Hypothalamus (tissue), 51 donors: ENCODE results near the gene MAJIN.

Experiments
- DNase-seq, 51 donors: peaks; one replicate each; lab custom pipeline; 2025; lab: John Stamatoyannopoulos, UW

MAJIN gene

DNA sequence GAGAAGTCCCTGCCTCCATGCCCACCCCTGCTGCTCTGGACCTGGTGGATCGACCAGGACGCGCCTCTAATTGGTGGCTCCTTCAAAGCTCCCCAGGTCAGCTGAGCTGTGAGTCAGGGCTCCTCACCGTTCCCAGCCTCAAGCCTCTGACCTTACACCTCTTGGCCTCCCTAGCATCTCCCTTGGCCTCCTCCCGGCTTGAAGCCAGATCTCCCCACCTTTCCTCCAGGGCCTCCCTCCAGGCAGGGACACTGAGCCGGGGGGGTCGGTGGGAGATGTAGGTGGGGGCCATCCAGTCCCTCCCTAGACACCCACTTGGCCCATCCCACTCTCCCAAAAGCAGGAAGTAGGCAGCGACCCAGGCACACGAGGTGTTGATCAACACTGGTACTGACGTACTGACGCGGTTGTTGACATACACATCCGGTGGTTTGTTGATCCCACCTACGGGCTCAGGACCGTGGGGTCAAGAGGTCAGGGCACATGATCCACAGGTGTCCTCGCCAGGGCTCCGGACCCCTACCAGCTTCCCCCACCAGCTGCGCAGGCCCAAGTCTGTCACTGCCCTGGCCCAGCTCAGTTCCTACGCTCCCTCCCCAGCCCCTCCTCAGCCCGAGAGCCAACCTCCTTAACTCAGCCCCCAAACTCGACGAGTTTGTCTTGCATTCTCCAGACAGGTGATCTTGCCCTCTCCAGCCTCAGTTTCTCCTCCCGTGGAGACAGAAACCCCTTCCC, 55.7 kb downstream of the MAJIN start:
- DNase-seq: peak in 3 of 51 donors; percentile 12 to 17 (median 12)

DNA sequence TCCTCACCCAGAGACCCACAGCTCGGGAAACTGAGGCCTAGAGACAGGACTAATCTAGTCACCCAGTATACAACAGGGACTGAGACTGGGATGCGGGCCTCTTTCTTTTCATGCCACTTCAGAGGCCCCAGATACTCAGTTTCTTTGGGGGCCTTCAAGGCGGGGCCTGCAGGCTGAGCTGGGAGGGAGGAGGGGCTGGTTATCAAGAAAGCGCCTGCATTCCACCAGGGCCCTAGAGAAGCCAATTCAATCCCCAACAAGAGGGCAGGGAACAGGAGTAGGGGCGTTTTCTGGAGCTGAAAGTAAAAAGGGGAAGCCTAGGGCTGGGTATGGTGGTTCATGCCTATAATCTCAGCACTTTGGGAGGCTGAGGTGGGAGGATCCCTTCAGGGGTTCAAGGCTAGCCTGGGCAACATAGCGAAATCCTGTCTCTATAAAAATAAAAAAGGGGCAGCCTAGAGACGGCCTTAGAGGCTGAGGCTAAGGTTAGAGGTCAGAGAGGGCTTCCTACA, 56.5 kb downstream of the MAJIN start:
- no peak for DNase-seq

DNA sequence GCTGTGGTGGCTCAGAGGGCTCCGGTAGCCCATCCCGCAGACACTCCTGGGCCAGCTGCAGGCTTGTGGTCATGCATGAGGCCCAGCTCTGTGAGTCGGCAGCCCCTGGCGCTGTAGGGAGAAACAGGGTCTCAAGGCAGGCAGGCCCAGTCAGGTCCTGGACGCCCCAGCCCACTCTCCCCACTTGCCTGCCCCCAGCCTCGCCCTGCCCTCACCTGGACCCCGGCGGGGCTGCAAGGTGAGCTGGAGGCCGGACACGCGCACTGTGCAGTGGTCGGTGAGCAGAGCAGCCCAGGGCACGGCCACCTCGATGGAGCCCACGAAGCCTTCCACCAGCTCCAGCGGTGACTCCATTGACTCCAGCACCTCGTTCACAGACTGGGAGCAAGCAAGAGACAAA, 57.8 kb downstream of the MAJIN start:
- DNase-seq: no peak

DNA sequence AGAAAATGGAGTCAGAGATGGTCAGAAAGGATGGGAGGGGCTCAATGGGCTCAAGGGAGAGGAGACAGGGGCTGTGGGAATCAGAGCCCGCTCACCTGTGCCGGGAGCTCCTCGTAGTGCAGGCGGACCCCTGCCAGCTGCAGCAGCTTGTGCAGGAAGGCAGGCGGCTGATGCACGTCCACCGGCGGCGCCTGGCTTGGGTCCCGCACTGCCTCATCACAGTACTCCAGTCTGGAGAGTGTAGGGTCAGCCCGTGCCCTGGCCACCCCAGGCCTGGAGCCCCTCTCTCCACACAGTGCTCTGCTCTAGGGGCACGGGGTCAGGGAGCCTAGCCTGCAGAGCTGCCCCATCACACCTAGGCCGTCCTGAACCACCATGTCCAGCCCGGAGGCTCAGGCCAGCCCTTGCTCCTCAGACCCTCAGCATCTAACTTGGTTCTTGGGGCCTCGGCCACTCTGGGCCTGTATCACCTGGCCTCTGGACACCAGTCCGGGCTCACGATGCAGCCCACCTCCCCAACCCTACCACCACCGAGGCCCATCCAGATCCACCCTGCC, 58.7 kb downstream of the MAJIN start:
- DNase-seq: no peak

DNA sequence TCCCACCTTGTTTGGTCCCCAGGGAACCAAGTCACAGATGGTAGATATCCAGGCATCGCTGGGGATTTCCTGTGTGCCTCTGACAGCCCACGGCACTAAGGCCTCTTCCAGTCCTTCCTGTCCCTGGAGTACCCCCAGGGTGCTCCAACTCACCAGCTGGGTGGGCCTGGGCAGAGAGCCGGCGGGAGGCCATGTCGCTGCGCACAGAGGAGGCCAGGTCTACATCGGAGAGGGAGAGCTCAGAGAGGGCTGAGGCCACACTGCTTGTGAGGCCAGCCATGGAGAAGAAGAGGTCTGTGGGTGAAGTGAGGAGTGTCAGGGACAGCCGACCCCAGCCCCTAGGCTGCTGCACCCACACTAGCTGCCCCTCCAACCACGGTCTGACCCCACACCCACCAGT, 60.2 kb downstream of the MAJIN start:
- DNase-seq: no peak

DNA sequence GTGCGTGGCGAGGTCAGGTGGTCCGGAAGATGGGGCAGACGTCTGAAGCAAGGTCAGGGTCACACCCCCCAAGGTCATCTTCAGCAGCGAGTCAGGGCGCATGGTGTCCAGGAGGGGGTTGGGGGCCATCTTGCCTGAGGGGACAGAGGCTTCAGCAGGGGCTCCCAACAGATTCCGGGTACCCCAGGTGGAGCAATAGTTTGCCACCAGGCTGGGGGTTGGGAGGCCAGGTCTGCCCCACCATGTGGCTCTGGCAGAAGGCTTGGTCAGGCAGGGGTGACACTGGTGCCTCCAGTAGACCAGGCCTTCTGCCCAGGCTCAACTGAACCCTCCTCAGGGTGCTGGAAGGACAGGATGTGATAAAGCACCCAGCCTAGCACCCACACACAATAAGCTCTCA, 60.8 kb downstream of the MAJIN start:
- no peak for DNase-seq

DNA sequence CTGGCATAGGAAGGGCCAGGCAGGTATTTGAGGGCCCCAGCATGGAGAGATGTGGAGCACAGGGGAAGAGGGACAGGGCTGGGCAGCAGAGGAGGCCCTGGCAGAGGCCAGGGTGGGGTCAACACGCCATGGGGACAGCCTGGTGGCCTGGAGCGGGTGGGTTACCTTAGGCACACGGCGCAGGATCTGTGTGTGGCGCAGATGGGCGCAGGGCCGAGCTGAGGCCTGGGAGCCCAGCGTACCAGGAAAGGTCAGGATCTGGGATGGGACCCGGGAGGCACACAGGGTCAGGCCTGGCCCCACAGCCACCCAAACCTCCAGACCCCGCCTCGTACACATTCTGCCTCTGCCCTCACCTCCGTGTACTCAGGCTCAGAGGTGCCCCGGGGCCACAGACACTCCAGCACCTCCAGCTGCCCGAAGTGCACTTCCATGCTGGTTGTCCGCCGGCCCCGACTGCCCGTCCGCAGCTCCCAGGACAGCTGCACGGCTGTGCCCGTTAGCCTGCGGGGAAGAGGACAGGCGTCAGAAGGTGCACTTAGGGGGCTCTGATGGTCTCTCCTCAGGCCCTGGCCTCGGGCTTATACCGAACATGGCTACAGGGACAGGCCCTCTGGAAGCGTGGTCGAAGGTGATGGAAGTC, 61.3 kb downstream of the MAJIN start:
- DNase-seq: no peak

DNA sequence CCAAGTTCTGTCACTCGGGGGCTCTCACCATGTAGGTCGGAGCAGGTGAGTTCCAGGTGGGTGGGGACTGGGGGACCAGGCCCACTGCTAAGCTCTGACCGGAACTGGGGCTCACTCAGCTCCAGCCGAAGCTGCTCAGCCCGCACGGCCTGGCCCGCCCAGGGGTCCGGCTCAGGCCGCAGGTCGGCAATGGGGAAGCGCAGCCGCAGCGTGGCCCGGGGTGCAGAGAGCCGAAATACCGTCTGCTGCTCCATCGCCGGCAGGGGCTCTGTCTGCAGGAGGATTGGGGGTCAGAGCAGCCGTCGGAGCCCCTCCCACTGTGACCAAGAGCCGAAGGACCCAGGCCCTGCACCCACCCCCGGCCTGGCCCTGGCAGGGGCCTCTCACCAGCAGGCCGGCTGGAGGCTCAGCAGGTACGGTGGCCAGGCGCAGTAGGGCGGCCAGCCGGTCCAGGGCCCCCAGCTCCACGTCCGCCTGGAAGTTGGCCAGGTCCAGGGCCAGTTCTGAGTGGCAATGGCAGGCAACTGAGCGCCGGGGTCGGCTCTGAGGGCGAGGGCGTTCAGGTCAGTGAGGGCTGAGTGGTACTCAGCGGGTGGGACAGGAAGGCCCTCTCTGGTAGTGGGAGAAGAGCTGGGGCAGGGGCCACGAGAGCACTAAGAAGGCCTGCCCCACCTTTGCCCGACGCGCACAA, 62.1 kb downstream of the MAJIN start:
- no peak for DNase-seq

DNA sequence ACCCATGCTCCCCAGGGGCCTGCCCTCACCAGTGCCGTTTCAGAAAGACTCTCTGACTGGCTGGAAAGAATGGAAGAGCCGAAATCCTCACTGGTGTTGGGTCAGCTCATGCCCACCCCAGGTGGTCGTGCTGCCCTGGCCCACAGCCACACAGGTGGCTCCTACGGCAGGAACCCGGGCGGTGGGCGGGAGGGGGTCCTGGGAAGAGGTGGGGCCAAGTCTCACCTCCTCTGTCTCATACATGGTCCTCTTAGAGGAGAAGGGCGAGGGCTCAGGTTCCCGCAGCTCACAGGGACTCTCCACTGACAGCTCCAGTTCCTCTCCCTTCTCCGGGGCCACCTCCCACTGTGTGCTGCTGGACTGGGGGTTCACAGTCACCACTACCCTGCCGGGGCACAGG, 63.1 kb downstream of the MAJIN start:
- DNase-seq: no peak

DNA sequence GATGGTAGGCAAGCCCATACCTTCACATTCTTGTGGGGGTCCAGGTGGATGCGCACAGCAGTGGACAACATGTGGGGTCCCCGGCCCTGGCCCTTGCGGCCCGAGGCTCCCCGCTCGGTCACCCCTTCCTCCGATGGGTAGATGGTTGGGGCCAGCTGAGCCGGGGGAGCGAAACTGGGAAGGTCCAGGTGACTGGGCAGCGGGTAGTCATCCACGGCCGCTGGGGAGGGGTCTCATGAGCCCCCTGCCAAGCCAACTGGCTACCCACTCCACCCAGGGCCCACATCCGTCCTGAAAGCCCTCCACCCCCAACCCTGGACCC, 65.6 kb downstream of the MAJIN start:
- no peak for DNase-seq

DNA sequence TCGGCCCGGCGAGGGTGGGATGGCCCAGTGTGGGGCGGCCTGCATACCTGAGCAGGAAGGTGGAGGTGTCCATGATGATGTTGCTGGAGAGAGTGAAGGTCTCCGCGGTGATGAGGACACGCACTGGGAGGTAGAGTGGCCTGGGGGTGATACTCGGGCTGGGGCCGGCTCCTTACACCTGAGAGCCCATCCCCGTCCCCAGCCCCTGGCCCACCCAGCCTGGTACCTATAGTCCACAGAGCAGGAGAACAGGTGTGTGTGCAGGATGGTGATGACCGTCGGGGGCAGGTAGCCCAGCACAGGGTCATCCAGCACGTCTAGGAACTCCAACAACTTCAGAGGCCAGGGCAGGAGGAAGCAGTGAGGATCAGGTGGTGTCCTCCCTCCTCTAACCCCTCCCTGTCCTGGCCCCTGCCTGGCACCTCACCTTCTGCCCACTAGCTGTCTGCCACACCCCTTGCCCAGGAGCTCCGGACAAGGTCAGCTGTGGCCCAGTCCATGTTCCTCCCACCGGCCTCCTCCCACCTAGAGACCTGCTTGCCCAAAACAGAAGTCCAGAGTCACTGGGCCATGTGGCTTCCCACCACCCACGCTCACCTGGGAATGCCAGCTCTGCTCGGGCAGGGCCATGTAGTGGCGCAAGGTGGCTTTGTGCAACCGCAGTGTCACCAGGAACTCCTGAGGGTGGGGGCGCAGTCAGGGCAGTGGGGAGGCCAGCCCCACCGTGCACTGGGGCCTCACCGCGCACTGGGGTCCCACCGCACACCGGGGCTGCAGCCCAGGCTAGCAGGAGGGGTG, 66.2 kb downstream of the MAJIN start:
- DNase-seq: no peak

DNA sequence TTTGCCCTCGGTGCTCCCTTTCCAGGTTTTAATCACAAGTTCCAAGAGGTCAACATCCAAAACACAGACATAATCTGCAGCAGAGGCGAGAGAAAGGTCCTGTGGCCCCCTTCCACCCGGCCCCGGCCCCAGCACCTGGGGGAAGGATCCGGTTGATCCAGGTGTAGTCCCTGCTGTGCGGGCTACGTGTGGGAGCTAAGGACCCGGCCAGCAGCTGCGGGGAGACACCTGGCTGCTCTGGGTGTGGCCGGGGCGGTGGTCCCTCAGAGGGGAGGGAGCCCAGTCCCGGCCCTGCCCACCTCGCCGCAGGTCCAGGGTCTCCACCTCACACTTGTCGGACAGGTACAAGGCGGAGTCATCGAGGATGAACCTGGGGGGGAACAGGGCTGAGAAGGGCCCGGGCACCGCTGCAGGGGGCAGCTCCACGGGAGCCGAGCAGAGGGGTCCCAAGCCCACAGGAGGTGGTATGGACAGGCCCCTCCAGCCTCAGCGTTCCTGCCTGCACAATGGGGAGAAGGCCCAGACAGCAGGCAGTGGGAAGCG, 68.5 kb downstream of the MAJIN start:
- DNase-seq: no peak

DNA sequence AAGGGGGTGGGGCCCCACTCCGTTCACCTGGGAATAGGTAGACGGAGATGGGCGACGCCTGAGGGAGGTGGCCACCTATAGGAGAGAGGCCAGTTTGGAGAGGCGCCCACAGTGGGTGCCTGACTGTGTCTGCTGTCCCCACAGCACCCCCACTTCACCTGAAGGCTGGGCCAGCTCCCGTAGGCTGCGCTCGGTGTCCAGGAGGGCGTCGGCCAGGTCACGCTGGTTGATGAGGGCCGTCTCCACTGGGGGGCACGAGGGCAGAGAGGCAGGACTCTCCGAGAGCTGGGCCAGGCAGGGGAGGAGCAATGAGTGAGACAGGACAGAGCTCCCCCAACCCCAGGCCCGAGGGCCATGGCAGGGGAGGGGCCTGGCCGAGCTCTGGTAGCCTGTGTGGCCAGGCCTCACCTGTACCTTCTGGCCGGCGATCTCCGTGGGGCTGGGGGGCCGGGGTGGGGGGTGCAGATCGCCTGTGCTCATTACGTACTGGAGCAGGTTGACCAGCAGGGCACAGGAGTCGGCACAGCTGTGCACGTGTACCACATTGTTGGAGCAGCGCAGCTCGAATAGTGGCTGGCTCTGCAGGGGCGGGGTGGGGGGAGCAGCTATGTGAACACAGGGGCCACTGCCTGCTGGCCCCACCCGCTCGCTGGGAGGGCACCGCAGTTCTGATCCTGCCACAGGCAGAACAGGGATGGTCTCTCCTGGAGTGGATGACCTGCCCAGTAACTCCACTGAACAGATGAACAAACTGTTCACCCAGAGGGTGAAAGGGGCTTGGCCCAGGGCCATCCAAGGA, 69.6 kb downstream of the MAJIN start:
- DNase-seq: no peak

DNA sequence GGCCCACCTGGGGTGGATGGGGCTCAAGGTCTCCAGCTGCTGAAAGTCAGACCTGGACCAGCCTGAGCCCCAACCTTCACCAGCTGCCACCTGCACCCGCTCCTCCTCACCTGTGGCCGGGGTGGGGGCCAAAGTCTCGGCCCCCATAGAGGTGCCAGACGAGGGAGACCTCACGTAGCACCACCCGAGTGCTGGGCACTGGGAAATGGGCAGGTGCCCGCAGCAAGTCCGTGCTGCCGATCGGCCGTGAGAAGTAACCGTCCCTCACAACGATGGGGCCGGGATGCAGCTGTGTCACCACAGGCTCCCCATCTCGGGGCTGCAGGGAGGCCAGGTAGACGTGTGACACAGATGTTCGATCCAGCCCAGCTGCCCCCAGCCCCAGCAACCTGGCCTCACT, 71.1 kb downstream of the MAJIN start:
- no peak for DNase-seq

DNA sequence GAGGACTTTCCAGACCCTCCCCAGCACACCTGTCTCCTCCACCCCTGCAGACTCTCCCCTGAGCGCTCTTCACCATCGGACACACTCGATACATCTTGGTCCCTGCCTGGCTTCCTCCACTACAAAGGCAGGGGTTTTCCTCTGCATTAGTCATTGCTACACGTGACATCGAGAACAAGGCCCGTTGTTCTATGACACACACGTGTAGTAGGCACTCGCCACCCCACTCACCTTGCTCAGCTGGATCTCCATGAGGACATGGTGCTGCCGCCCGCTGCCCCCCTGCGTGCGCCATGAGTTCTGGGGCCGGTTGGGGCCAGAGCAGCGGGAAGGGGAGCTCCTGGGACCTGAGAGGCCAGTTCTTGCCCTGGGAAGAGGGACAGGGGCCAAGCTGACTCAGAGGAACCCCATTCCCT, 71.6 kb downstream of the MAJIN start:
- peak in 3 of 51 donors; percentile 6 to 13 (median 8) for DNase-seq

DNA sequence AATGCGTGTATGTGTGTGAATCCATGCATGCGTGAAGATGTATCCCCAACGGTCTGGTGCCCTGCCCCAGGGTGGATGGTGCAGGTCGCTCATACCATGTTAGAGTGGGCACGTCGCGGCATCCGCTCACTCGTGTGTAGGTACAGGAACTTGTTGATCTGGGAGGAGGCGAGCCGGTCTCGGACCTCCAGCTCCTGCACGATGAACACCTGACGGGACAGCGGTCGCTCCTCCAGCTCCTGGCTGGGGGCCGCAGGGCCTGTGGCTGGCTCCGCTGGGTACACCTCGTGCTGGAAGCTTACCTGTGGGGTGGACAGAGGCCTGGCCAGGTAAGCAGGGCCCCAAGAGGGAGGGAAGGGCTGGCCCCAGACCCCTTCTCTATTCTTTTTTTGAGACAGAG, 73.4 kb downstream of the MAJIN start:
- no peak for DNase-seq

DNA sequence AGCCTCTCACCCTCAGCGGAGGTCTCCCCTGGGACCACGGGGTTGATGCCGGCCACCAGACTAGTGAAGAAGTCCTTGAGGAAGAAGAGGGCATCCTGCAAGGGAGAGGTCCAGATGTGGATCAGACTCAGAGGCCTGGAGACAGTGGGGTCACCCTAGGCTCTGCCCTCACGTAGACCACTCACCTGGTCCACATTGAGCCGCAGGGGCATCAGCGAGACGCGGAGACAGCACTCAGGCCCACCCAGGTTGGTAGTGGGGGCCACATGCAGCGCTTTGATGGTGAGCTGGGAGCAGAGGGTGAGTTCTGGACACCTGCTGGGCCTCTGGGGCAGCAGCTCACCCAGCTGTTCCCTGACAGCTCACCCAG, 73.8 kb downstream of the MAJIN start:
- no peak for DNase-seq

DNA sequence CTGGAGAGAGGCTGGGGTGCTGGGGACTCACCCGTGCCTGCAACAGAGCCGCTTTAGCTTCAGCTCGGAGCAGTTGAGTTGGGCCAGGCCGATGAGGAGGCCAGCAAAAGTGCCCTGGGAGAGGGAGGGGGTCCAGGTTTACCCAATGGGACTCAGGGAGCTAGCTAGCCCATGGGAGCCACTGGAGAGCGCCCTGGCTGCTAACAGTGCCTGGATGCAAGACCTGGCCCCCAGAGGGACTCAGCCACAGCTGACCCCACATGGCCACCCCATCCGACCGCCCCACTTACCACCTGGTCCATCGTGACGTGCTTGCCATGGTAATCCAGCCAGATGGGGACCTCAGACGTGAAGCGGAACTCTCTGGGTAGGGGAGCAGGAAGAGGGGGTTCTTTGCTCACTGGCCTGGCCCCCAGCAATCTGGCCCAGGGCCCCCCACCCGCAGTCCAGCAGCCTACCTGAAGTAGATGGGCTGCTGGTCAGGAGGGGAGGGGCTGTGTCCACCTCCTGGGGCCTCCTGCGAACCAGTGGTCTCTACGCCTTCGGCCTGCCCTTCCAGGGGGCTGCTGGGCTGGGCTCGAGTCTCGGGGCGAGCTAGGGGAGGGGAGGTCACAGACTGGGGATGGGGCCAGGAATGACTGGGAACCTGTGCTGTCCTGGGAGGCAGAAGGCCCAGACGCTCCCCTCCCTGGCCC, 74.4 kb downstream of the MAJIN start:
- DNase-seq: no peak

DNA sequence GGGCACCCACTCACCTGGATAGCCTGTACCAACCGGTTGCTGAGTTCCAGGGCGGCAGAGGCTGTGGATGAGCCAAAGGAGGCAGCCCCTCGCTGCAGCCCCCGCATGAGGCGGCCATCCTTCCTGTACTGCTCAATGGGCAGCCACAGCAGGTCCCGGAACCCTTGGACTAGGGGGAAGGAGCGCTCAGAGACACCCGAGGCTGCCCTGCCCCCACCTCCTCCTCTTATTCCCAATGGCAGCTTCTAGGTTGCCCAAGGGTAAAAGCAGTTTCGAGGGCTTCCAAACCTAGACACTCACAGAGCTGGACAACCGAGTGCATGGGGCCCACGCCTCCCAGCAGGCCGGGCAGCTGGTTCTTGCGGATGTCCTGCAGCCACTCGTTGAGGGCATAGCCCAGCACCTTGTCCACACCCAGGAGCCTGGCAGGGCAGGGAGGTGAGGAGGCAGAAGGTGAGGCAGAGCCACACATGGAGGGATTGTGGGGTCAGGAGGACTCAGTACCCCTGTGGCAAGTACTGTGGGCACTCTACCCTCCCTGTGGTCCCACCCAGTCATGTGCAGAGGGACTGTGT, 75.4 kb downstream of the MAJIN start:
- no peak for DNase-seq
